ENCODE measurements around the gene RPL36. TPM values are rescaled to one million over a fixed set of nuclear protein-coding genes. Genes with fewer than 3 reads are reported as not detected.
"Not testable (repeated sequence)": the region's sequence is repeated elsewhere in the genome, so short reads cannot be mapped to it uniquely, and the experiment has no call there.

The RPL36 gene
- polyA plus RNA-seq, 1 donor = 1,331 TPM

GRCh38 chr19:5687360-5688198, 2.5 kb upstream of the RPL36 start:
- Histone ChIP-seq H3K4me3 (ENCODE audit: low read length) (peak overlapping the region; percentile 35), H3K27me3 (ENCODE audit: control insufficient read depth, insufficient read depth, low read length) (no peaks in the 10 kb centered on the region), H3K27ac (ENCODE audit: low read length) (peak overlapping the region; percentile 77), H3K36me3 (ENCODE audit: control insufficient read depth, insufficient read depth, low read length) (peaks cover 11% of the 10 kb centered on the region), H3K9me3 (ENCODE audit: control insufficient read depth, low read depth, low read length) (peaks cover 9% of the 10 kb centered on the region), H3K4me1 (ENCODE audit: control insufficient read depth, insufficient read depth, low read length) (peaks cover 14% of the 10 kb centered on the region)
- WGBS (ENCODE audit: insufficient coverage, low lambda C conversion rate) = 90% methylated on average over 2 of the region's 76 CpGs
- no peak for DNase-seq

- DNase-seq = not testable (repeated sequence)
These were observed 1.7 kb upstream of the RPL36 start for GRCh38 chr19:5688262-5688881.

GRCh38 chr19:5690955-5691821, 1.1 kb downstream of the RPL36 start:
- no peaks in the 10 kb centered on the region for H3K27me3 ChIP-seq (ENCODE audit: control insufficient read depth, insufficient read depth, low read length)
- H3K9me3 ChIP-seq (ENCODE audit: control insufficient read depth, low read depth, low read length) = peaks cover 9% of the 10 kb centered on the region
- DNase-seq = peak; percentile 53 to 72
- peak overlapping the region; percentile 97 for H3K4me3 ChIP-seq (ENCODE audit: low read length)
- H3K36me3 ChIP-seq (ENCODE audit: control insufficient read depth, insufficient read depth, low read length) = peaks cover 48% of the 10 kb centered on the region
- no CpG with 5 or more reads among the region's 54 CpGs for WGBS (ENCODE audit: insufficient coverage, low lambda C conversion rate)
- H3K4me1 ChIP-seq (ENCODE audit: control insufficient read depth, insufficient read depth, low read length) = peaks cover 13% of the 10 kb centered on the region
- peak overlapping the region; percentile 87 for H3K27ac ChIP-seq (ENCODE audit: low read length)

More at GRCh38 chr19:5688262-5688881, 1.7 kb upstream of the RPL36 start:
- H3K4me3 ChIP-seq (ENCODE audit: low read length); H3K27me3 ChIP-seq (ENCODE audit: control insufficient read depth, insufficient read depth, low read length); H3K9me3 ChIP-seq (ENCODE audit: control insufficient read depth, low read depth, low read length); H3K27ac ChIP-seq (ENCODE audit: low read length): not testable (repeated sequence)
- WGBS (ENCODE audit: insufficient coverage, low lambda C conversion rate) = 100% methylated on average over 2 of the region's 13 CpGs
- Histone ChIP-seq H3K4me1 (ENCODE audit: control insufficient read depth, insufficient read depth, low read length) (peaks cover 14% of the 10 kb centered on the region), H3K36me3 (ENCODE audit: control insufficient read depth, insufficient read depth, low read length) (peaks cover 19% of the 10 kb centered on the region)

GRCh38 chr19:5691822-5692722, 2.0 kb downstream of the RPL36 start:
- H3K4me3 ChIP-seq (ENCODE audit: low read length) = peak overlapping the region; percentile 97

GRCh38 chr19:5692723-5693194, 2.7 kb downstream of the RPL36 start:
- Histone ChIP-seq H3K4me1 (ENCODE audit: control insufficient read depth, insufficient read depth, low read length) (peaks cover 6% of the 10 kb centered on the region), H3K27me3 (ENCODE audit: control insufficient read depth, insufficient read depth, low read length) (no peaks in the 10 kb centered on the region), H3K36me3 (ENCODE audit: control insufficient read depth, insufficient read depth, low read length) (peaks cover 61% of the 10 kb centered on the region), H3K4me3 (ENCODE audit: low read length) (no peak overlapping the region), H3K27ac (ENCODE audit: low read length) (no peak overlapping the region), H3K9me3 (ENCODE audit: control insufficient read depth, low read depth, low read length) (peaks cover 3% of the 10 kb centered on the region)
- no peak for DNase-seq
- no CpG with 5 or more reads among the region's 7 CpGs for WGBS (ENCODE audit: insufficient coverage, low lambda C conversion rate)

More at GRCh38 chr19:5691822-5692722, 2.0 kb downstream of the RPL36 start:
- H3K36me3 ChIP-seq (ENCODE audit: control insufficient read depth, insufficient read depth, low read length) = peaks cover 56% of the 10 kb centered on the region
- no CpG with 5 or more reads among the region's 42 CpGs for WGBS (ENCODE audit: insufficient coverage, low lambda C conversion rate)
- no peaks in the 10 kb centered on the region for H3K27me3 ChIP-seq (ENCODE audit: control insufficient read depth, insufficient read depth, low read length)
- H3K9me3 ChIP-seq (ENCODE audit: control insufficient read depth, low read depth, low read length) = peaks cover 8% of the 10 kb centered on the region
- H3K4me1 ChIP-seq (ENCODE audit: control insufficient read depth, insufficient read depth, low read length) = peaks cover 9% of the 10 kb centered on the region
- H3K27ac ChIP-seq (ENCODE audit: low read length) = peak overlapping the region; percentile 87
- DNase-seq = no peak

GRCh38 chr19:5693195-5694166, 3.4 kb downstream of the RPL36 start:
- no peak overlapping the region for H3K27ac ChIP-seq (ENCODE audit: low read length)
- WGBS (ENCODE audit: insufficient coverage, low lambda C conversion rate) = no CpG with 5 or more reads among the region's 39 CpGs
- H3K36me3 ChIP-seq (ENCODE audit: control insufficient read depth, insufficient read depth, low read length) = peaks cover 67% of the 10 kb centered on the region
- H3K4me1 ChIP-seq (ENCODE audit: control insufficient read depth, insufficient read depth, low read length) = peaks cover 6% of the 10 kb centered on the region
- no peak for DNase-seq
- no peaks in the 10 kb centered on the region for H3K9me3 ChIP-seq (ENCODE audit: control insufficient read depth, low read depth, low read length)
- H3K4me3 ChIP-seq (ENCODE audit: low read length) = no peak overlapping the region
- H3K27me3 ChIP-seq (ENCODE audit: control insufficient read depth, insufficient read depth, low read length) = no peaks in the 10 kb centered on the region

- no CpG with 5 or more reads among the region's 45 CpGs for WGBS (ENCODE audit: insufficient coverage, low lambda C conversion rate)
- no peak for DNase-seq
- peaks cover 6% of the 10 kb centered on the region for H3K4me1 ChIP-seq (ENCODE audit: control insufficient read depth, insufficient read depth, low read length)
These were observed 4.3 kb downstream of the RPL36 start for GRCh38 chr19:5694167-5694955.

GRCh38 chr19:5694956-5695648, 5.0 kb downstream of the RPL36 start:
- Histone ChIP-seq H3K4me3 (ENCODE audit: low read length) (no peak overlapping the region), H3K27ac (ENCODE audit: low read length) (no peak overlapping the region), H3K9me3 (ENCODE audit: control insufficient read depth, low read depth, low read length) (no peaks in the 10 kb centered on the region), H3K36me3 (ENCODE audit: control insufficient read depth, insufficient read depth, low read length) (peaks cover 77% of the 10 kb centered on the region), H3K4me1 (ENCODE audit: control insufficient read depth, insufficient read depth, low read length) (peaks cover 6% of the 10 kb centered on the region), H3K27me3 (ENCODE audit: control insufficient read depth, insufficient read depth, low read length) (no peaks in the 10 kb centered on the region)
- DNase-seq = no peak
- WGBS (ENCODE audit: insufficient coverage, low lambda C conversion rate) = no CpG with 5 or more reads among the region's 8 CpGs

More at GRCh38 chr19:5694167-5694955, 4.3 kb downstream of the RPL36 start:
- Histone ChIP-seq H3K27ac (ENCODE audit: low read length) (no peak overlapping the region), H3K4me3 (ENCODE audit: low read length) (no peak overlapping the region), H3K9me3 (ENCODE audit: control insufficient read depth, low read depth, low read length) (no peaks in the 10 kb centered on the region), H3K27me3 (ENCODE audit: control insufficient read depth, insufficient read depth, low read length) (no peaks in the 10 kb centered on the region), H3K36me3 (ENCODE audit: control insufficient read depth, insufficient read depth, low read length) (peaks cover 75% of the 10 kb centered on the region)

All from large intestine (tissue), 3 donors.